AG08395 (cell line): ENCODE data around the gene CEP20.
"Not testable (repeated sequence)": the region's sequence is repeated elsewhere in the genome, so short reads cannot be mapped to it uniquely, and the experiment has no call there.

ENCODE experiments used
- DNase-seq: peaks from one replicate; pipeline ENCODE4 v3.0.0; 2012; ENCODE audit warnings: mixed read lengths, low spot score

The CEP20 gene

GRCh38 chr16:15888072-15888976 is at the start of gene CEP20:
TSS of gene CEP20 (minus strand) at chr16:15888603. CDS start at chr16:15888585, 18 bp downstream.
- DNase-seq = peak; percentile 100

- DNase-seq = not testable (repeated sequence)
Observed at GRCh38 chr16:15936809-15937208, 48.4 kb upstream of the CEP20 start.

GRCh38 chr16:15934991-15935390 is 46.6 kb upstream of the CEP20 start:
- no peak for DNase-seq

- no peak for DNase-seq
Observed at GRCh38 chr16:15933781-15934180, 45.4 kb upstream of the CEP20 start.

- DNase-seq = no peak
Observed at GRCh38 chr16:15932939-15933338, 44.5 kb upstream of the CEP20 start.

- no peak for DNase-seq
Observed at GRCh38 chr16:15928261-15929104, 40.1 kb upstream of the CEP20 start.

GRCh38 chr16:15925631-15926030 is 37.2 kb upstream of the CEP20 start:
- DNase-seq = no peak

- DNase-seq = no peak
Observed at GRCh38 chr16:15924996-15925395, 36.6 kb upstream of the CEP20 start.

- DNase-seq = no peak
Observed at GRCh38 chr16:15919331-15919730, 30.9 kb upstream of the CEP20 start.

- not testable (repeated sequence) for DNase-seq
Observed at GRCh38 chr16:15918314-15918713, 29.9 kb upstream of the CEP20 start.

GRCh38 chr16:15916323-15916722 is 27.9 kb upstream of the CEP20 start:
- DNase-seq = no peak

- no peak for DNase-seq
Observed at GRCh38 chr16:15915555-15916081, 27.2 kb upstream of the CEP20 start.

- DNase-seq = no peak
Observed at GRCh38 chr16:15913046-15913698, 24.8 kb upstream of the CEP20 start.

GRCh38 chr16:15911198-15911597 is 22.8 kb upstream of the CEP20 start:
- DNase-seq = no peak

- no peak for DNase-seq
Observed at GRCh38 chr16:15907863-15908478, 19.6 kb upstream of the CEP20 start.

GRCh38 chr16:15906439-15906838 is 18.0 kb upstream of the CEP20 start:
- no peak for DNase-seq

- DNase-seq = no peak
Observed at GRCh38 chr16:15903960-15904359, 15.6 kb upstream of the CEP20 start.

- no peak for DNase-seq
Observed at GRCh38 chr16:15900901-15901500, 12.6 kb upstream of the CEP20 start.

GRCh38 chr16:15900357-15900756 is 12.0 kb upstream of the CEP20 start:
- no peak for DNase-seq

GRCh38 chr16:15899538-15900100 is 11.2 kb upstream of the CEP20 start:
- DNase-seq = peak; percentile 72

GRCh38 chr16:15898654-15899053 is 10.3 kb upstream of the CEP20 start:
- no peak for DNase-seq
